HG02852 (cell line): ENCODE data around the gene DYNLT2B.
"Not testable (repeated sequence)": the region's sequence is repeated elsewhere in the genome, so short reads cannot be mapped to it uniquely, and the experiment has no call there.

Experiments
- ATAC-seq: cut with Tn5 transposase; IDR thresholded peaks from one replicate; pipeline ENCODE4 v1.9.1; 2021; ENCODE audit warnings: mild to moderate bottlenecking, moderate library complexity; ENCODE audit not compliant: unreplicated experiment

Gene DYNLT2B

DNA sequence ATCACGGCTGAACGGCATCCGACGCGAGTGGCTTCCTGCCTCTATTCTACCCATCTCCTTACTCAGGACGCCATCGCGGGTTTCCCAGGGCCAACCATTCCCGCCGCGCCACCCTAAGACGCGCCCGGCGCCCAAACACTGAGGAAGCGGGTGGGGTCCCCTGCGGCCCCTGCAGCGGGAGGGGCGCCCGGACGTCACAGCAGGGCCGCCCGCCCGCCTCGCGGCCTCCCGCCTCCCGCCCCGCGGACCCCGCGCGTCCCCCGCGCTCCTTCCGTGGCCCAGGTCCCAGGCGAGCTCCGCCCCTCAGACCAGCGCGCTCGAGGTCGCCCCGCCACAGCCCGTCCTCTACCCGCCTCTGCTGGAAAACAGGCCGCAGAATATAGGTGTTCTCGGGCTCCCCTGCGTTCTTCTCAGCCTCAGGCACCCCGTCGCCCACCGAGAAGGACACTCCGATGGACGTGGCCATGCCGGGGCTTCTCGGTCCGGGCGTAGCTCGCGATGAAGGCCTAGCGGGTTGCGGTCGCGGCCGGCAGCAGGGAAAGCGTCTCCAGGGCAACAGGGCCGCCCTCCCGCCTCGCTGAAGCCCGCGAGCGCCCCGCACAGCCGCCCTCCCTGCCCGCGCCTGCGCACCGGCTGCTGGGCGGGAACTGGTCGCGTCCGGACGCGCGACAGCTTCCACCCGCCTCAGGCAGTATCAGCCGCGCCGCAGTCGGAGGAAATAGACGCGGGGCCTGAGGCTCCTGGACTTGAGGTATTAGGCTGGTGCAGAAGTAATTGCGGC lies at the start of gene DYNLT2B:
TSS of gene DYNLT2B (minus strand) at position 554 of the 781 bp plus-strand sequence. CDS start at position 466, 88 bp downstream.
- ATAC-seq: peak; percentile 86

DNA sequence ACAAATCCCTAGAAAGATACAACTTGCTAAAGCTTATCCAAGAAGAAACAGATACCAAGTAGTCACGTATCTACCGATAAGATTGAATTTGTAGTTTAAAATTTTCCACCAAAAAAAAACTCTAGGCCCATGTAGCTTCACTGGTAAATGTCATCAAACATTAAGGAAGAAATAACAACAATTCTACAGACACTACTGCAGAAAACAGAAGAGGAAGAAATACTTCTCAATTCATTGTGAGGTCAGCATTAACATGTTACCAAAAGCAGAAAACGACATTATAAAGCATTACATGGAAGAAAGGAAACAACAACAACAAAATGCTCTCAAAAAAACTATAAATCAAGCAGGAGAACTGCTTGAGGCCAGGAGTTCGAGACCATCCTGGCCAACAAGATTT lies 47.7 kb upstream of the DYNLT2B start:
- ATAC-seq: no peak

DNA sequence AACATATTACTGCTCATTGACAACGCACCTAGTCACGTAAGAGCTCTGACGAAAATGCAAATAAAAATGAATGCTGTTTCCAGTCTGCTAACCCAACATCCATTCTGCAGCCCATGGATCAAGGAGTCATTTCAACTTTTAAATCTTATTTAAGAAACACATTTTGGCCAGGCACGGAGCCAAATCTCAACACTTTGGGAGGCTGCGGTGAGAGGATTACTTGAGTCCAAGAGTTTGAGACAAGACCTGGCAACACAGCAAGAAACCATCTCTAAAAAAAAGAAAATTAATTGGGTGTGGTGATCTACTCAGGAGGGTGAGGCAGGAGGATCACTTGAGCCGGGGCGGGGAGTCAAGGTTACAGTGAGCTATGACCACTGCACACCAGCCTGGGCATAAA lies 42.5 kb upstream of the DYNLT2B start:
- no peak for ATAC-seq

DNA sequence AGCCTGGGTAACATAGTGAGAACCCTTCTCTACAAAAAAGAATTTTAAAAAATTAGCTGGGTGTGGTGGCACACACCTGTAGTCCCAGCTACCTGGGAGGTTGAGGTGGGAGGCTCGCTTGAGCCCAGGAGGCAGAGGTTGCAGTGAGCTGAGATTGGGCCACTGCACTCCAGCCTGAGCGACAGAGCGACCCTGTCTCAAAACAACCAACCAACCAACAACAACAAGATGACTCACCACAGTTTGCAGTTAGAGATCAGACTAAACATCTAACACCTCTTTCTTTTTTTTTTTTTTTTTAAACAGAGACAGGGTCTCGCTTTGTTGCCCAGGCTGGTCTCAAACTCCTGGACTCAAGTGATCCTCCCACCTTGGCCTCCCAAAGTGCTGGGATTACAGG lies 40.5 kb upstream of the DYNLT2B start:
- not testable (repeated sequence) for ATAC-seq

DNA sequence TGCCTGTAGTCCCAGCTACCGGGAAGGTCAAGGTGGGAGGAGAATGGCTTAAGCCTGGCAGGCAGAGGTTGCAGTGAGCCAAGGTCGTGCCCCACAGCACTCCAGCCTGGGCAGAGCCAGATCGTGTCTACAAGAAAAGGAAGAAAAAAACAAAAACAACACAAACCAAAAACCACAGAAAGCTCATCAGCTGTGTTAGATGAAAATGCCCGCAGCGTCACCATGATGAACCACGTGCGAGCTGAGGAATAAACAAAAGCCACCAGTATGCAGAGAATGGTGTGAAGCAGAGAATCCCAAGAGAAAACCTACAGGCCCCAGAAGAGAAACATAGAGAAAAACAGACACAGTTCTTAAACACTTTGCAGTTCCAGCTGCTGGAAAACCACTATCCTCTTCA lies 39.9 kb upstream of the DYNLT2B start:
- no peak for ATAC-seq

DNA sequence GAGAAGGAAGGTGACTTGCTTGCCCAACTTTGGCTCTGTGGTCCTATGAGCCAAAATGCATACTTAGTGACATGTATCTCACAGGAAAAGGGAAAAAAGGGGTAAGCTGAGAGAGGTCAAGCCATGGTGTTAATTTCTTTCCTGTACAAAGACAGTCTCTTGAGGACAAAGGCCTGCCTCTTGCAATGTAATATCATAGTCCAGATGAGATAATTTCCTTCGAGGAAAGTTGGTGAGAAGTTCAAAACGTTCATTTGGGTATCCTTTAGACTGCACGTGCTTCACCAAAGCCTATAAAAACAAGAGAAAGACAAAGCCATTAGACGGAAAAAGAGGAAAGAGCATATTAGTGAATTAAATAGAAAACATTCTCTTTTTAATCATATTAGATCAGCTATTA lies 38.5 kb upstream of the DYNLT2B start:
- ATAC-seq: no peak

DNA sequence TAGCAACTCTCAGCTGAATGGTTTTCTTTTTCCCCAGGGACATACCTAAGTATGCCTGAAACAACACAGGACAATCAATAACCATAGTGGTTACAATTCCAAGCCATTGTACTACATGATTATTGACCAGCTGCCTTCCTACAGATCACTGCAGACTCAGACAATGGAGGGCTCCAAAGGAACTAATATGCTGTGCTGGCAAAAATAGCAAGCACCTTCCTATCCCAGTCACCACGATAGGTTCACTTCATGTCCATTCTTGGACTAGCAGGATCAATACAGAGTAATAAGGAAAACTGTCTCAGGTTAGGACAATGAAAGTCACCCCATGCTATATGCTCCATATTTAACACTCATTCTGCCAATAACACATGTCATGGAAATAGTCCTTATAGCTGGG lies 37.6 kb upstream of the DYNLT2B start:
- no peak for ATAC-seq

DNA sequence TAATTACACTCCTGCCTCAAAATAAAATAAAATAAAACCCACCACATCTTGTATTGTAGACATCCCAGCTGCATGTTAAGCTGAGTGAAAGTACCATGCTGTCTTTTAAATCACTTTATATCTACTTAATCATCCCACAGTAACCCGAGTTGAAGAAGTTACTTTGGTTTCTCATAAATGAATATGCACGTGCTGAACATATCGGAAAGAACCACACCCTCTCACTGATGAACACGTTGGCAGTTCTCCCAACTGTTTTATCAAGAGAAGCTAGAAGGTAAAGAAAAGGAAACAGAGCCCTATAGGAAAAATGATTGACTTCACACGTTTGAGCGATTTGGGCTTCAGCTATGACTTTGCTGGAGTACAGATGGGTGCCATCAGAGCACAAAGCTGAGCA lies 36.1 kb upstream of the DYNLT2B start:
- ATAC-seq: no peak

DNA sequence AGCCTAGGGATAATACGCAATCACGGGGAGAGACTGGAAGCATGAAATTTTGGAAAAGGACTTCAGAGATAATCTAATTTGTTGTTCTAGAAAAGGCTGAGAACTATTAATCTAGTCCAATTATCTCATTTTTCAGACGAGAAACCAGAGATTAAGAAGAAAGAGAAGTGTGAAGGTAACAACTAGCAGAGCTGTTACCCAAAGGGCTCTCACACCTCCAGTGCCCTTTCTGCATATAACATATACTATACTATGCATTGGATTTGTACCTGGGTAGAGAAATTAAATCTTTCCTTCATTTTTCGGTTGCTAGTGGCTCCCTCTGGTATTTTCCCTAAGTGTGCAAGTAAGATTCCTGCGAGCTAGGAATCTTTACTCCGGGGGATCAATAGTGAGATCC lies 33.5 kb upstream of the DYNLT2B start:
- ATAC-seq: no peak

DNA sequence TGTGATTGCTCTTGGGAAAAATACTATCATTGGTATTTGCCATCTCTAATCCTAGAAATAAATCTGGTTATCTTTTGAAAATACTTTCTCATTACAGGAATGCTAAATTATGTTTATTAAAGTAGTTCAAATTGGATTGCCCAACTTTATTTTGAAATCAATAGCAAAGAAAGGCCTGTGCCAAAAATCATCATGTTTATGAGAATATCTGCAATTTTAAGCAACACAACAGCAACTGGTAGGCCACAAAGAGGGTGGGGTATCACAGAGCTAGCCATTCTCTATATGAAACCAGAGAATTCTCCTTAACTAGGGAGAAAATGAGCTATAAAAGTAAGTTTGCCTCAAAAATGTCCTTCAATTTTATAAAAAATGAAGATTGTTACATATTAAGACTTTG lies 32.0 kb upstream of the DYNLT2B start:
- ATAC-seq: no peak

DNA sequence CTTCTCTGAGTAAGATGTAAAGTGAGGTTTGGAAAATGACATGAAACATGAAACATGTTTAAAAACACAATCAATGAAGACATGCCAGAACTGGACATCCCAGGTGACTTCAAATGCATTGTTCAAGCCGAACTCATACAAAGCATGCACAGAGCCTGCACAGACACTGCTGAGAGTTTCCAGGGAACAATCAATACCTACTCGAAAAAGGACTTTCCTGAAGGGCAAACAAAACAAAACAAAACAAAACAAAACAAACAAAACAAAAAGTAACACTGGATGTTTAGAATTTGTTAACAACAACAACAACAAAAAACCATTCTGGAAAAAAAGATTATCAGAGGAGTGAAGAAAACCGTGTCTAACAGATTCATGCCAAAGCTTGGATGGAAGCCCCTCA lies 30.7 kb upstream of the DYNLT2B start:
- ATAC-seq: no peak

DNA sequence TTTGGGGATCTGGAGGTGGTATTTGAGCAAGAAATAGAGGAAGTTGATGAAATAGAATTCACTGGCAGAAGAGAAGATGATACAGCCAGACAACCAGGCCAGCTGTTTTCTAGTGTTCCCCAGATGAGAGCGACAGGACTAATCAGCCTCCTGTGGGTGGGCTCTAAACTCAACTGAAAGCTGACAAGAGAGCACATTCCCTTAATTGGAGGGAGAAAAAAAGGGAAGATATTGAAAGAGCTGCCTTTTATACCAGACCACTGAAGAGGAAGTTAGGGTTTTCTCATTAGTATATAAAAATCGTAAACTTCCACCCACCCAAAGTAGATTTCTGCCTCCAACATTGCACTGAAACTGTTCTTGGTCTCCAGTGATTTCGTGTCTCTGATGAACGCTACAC lies 26.6 kb upstream of the DYNLT2B start:
- no peak for ATAC-seq

DNA sequence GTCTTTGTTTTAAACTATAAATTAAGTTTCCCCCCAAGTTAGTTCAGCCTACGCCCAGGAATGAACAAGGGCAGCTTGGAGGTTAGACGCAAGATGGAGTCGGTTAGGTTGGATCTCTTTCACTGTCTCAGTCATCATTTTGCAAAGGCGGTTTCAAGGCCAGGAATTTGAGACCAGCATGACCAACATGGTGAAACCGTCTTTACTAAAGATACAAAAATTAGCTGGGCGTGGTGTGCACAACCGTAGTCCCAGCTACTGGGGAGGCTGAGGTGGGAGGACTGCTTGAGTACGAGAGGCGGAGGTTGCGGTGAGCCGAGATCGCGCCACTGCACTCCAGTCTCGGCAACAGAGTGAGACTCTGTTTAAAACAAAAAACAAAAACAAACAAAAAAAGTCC lies 25.9 kb upstream of the DYNLT2B start:
- ATAC-seq: not testable (repeated sequence)

DNA sequence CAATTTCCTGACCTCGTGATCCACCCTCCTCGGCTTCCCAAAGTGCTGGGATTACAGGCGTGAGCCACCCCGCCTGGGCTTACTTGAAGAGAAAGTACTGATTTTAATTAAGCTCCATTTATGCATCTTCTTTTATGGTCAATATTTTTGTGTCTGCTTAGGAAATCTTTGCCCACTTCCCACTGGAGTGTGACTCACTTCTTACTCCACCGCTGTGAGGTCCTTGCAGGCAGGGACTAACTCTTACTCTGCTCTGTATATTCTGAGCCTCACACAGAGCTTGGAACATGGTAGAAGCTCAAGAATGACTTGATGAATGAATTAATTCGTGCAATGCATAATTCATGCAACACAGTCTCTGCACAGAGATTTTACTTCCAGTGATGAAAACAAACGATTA lies 23.1 kb upstream of the DYNLT2B start:
- ATAC-seq: no peak

DNA sequence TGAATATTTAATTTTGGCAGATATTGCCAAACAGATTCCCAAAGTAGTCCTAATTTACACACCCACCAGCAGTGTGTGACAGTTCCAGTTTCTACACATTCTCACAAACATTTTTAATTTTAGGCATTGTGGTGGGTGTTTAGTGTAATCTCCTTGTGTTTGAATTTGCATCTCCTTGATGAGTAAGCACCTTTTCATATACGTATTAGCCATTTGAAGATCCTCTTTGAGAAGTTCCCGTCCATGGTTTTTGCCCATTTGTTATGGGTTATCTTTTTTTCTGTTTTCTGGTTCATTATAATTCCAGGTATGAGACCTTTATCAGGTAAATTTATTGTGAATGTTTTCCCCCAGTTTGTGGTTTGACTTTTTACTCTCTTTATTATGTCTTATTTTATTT lies 22.4 kb upstream of the DYNLT2B start:
- no peak for ATAC-seq

DNA sequence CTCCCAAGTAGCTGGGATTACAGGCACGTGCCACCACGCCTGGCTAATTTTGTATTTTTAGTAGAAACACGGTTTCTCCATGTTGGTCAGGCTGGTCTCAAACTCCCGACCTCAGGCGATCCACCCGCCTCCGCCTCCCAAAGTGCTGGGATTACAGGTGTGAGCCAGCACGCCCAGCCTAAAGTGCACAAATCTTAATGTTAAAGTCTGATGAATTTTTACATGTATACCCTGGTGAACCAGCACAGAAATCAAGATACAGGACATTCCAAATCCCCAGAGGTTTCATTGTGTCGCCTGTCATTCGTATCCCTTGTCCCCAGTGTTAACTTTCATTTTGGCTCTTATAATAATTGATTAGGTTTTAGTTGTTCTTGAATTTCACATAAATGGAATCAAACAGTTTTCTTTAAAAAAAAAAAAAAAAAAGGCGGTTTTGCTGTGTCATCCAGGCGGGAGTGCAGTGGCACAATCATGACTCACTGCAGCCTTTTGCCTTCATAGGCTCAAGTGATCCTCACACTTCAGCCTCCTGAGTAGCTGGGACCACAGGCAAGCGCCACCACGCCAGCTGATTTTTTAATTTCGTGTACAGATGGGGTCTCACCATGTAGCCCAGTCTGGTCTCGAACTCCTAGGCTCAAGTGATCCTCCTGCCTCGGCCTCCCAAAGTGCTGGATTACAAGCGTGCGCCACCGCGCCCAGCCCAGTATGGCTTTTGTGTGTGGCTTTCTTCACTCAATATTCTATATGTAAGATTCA lies 21.6 kb upstream of the DYNLT2B start:
- no peak for ATAC-seq

DNA sequence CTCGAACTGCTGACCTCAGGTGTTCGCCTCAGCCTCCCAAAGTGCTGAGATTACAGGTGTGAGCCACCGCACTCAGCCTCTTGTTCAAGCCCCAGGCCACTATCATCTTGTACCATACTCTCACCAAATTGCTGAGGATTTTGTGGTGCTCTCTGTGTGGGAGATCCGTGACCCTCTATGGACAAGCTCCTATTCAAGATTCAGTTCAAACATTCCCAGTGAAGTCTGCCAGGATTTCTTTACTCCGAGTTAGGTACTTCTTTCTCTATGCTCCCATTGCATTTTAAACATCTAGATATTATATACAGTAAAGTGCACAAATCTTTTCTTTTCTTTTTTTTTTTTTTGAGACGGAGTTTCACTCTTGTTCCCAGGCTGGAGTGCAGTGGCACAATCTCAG lies 21.0 kb upstream of the DYNLT2B start:
- ATAC-seq: no peak

DNA sequence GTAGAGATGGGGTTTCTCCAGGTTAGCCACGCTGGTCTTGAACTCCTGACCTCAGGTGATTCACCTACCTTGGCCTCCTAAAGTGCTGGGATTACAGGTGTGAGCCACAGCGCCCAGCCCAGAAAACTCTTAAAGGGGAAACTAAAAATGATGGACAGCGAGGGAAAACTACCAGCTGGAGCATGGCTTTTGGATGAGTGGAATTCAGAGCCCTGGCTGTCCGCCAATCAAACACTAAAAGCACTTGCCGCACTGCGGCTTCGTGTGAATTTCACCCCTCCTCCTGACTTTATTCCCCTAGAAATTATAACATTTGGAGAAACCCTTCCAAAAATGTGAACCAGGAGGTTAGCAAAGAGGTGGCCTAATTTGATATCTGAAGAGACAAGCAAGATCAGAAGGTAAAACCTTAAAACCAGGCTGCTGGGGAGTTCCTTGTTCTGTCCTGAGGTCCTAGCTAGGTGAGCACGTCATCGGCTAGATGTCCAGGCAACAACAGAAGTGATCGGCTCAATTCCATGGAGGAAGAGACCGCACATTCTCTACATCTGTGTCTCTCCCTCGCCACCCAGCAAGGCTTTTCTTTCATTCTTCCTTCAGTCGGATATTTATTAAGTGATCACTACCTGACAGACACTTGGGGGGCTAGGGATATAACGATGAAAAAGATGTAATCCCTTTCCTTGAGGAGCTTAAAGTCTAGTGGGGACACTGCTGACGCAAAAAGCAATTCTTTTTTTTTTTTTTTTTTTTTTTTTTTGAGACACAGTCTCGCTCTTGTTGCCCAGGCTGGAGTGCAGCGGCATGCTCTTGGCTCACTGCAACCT lies 18.5 kb upstream of the DYNLT2B start:
- ATAC-seq: no peak

DNA sequence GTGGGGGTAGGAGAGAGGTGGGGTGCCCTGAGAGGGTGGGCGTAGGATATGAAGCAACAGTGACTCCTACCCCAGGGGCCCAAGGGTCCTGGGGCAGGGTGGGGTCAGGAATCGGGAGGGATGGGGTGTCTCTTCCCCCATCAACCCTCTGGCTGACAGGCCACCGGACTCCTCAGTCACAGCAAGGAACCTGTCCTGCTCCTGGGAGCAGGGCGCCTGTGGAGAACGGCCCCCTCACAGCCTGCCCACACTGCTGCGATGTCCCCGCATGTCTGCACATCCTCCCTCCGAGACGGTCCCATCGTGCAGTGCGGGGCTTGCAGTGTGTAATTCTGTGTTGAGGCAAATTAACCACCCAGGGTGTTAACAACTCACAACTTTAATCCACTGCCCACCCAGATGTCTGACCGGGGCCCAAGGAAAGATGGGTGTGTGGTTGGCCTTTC lies 17.5 kb upstream of the DYNLT2B start:
- ATAC-seq: no peak

DNA sequence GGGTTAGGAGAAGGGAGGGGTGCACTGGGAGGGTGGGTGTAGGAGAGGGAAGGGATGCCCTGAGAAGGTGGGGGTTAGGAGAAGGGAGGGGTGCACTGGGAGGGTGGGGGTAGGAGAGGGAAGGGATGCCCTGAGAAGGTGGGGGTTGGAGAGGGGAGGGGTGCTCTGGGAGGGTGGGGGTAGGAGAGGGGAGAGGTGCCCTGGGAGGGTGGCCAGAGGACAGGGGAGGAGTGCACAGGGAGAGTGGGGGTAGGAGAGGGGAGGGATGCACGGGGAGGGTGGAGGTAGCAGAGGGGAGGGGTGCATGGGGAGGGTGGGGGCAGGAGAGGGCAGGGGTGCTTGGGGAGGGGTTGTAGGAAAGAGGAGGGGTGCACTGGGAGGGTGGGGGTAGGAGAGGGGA lies 16.9 kb upstream of the DYNLT2B start:
- no peak for ATAC-seq

DNA sequence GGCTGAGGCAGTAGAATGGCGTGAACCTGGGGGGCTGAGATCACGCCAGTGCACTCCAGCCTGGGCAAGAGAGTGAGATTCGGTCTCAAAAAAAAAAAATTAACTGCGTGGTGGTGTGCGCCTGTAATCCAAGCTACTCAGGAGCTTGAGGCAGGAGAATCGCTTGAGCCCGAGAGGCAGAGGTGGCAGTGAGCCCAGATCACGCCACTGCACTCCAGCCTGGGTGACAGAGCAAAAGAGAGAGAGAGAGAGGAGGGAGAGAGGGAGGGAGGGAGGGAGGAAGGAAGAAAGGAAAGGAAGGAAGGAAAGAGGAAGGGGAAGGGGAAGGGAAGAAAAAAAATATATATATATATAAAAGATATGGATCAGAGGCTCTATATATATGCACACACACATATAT lies 14.1 kb upstream of the DYNLT2B start:
- no peak for ATAC-seq
